GM19463 (cell line): ENCODE data around the gene CACNA1C.

Experiments used
- ATAC-seq: cut with Tn5 transposase; IDR thresholded peaks from one replicate; pipeline ENCODE4 v1.9.1; 2021; ENCODE audit warnings: mild to moderate bottlenecking, moderate library complexity; ENCODE audit not compliant: unreplicated experiment

The CACNA1C gene

GRCh38 chr12:2052826-2053678 lies at the start of gene CACNA1C:
Gene CACNA1C, plus strand, starts transcription at chr12:2052987. Its CDS starts 576 bp downstream, at chr12:2053563.
- ATAC-seq, result no peak

GRCh38 chr12:2003676-2004112 lies 49.1 kb upstream of the CACNA1C start:
- peak; percentile 5 for ATAC-seq

- peak; percentile 95 for ATAC-seq
Measured at GRCh38 chr12:2004113-2004929, 48.5 kb upstream of the CACNA1C start, which contains the start of gene DCP1B. Gene DCP1B, minus strand, starts transcription at chr12:2004457. Its CDS starts 26 bp downstream, at chr12:2004431.

GRCh38 chr12:2008677-2009076 lies 44.1 kb upstream of the CACNA1C start:
- no peak for ATAC-seq

- ATAC-seq, result no peak
Measured at GRCh38 chr12:2009623-2010022, 43.2 kb upstream of the CACNA1C start.

GRCh38 chr12:2011643-2012607 lies 40.9 kb upstream of the CACNA1C start:
- no peak for ATAC-seq

GRCh38 chr12:2013086-2013485 lies 39.7 kb upstream of the CACNA1C start:
- ATAC-seq, result no peak

GRCh38 chr12:2013527-2014223 lies 39.1 kb upstream of the CACNA1C start:
- ATAC-seq, result no peak

GRCh38 chr12:2014231-2014630 lies 38.6 kb upstream of the CACNA1C start:
- no peak for ATAC-seq

GRCh38 chr12:2016862-2017545 lies 35.8 kb upstream of the CACNA1C start:
- ATAC-seq, result no peak

GRCh38 chr12:2017546-2018337 lies 35.0 kb upstream of the CACNA1C start:
- ATAC-seq, result no peak

GRCh38 chr12:2018391-2018790 lies 34.4 kb upstream of the CACNA1C start:
- ATAC-seq, result no peak

- ATAC-seq, result no peak
Measured at GRCh38 chr12:2019126-2019525, 33.7 kb upstream of the CACNA1C start.

GRCh38 chr12:2020511-2020910 lies 32.3 kb upstream of the CACNA1C start:
- no peak for ATAC-seq

- ATAC-seq, result no peak
Measured at GRCh38 chr12:2023365-2023764, 29.4 kb upstream of the CACNA1C start.

- ATAC-seq, result no peak
Measured at GRCh38 chr12:2027351-2027750, 25.4 kb upstream of the CACNA1C start.

GRCh38 chr12:2029851-2030250 lies 22.9 kb upstream of the CACNA1C start:
- ATAC-seq, result no peak

GRCh38 chr12:2032506-2032905 lies 20.3 kb upstream of the CACNA1C start:
- ATAC-seq, result no peak
